Measurements from ENCODE around the gene PLA2G15. TPM values are rescaled to one million over a fixed set of nuclear protein-coding genes. Genes with fewer than 3 reads are reported as not detected.

The PLA2G15 gene
- total RNA-seq, 4 donors from 2014 or later: 20.8 to 40.3 (median 38.4) TPM

DNA sequence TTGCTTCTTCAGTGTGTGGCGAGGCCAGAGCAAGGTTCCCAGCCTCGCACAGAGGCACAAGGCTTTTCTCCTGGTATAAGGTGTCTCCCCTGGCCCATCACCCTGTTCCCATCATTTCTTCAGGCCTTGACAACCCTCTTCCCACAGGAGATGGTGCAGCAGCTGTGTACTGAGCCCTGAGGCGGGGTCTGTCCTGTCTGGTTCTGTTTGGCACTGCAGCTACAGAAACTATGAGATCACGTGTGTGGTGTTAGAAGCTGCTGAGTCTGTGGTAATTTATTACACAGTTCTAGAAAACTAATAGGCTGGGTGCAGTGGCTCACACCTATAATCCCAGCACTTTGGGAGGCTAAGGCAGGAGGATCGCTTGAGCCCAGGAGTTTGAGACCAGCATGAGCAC lies 7.2 kb downstream of the PLA2G15 start:
- TF ChIP-seq POLR2A (IDR thresholded peaks at IDR 0.05) (no peak), CTCF (IDR thresholded peaks at IDR 0.05) (no peak)
- Histone ChIP-seq H3K27ac (no peak overlapping the region), H3K4me1 (peaks cover 7 to 10% of the 10 kb centered on the region in 2 donors), H3K27me3 (no peaks in the 10 kb centered on the region), H3K36me3 (peaks cover 22 to 26% of the 10 kb centered on the region in 2 donors), H3K4me3 (replicated peaks in 1 of 3) (no peak overlapping the region), H3K9me3 (no peaks in the 10 kb centered on the region)
- WGBS, 2 donors: 89 to 98% methylated on average over 5 of the region's 5 CpGs
- intact Hi-C loops (cut with DNase I): no loop called here
- no peak for DNase-seq

DNA sequence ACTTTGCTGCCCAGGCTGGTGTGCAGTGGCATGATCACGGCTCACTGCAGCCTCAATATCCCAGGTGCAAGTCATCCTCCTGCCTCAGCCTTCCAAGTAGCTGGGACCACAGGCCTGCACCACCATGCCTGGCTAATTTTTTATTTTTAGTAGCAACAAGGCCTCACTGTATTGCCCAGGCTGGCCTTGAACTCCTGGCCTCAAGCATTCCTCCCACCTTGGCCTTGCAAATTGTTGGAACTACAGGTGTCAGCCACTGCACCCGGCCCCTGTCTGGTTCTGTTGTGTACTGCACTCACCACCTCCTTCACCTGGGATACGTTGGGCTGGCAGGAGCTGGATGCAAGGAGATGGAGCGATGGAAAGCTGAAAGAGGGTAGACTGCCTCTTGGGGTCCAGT lies 8.5 kb downstream of the PLA2G15 start:
- no peak overlapping the region for H3K4me3 ChIP-seq (replicated peaks in 1 of 3)
- TF ChIP-seq POLR2A (IDR thresholded peaks at IDR 0.05): no peak
- TF ChIP-seq CTCF (IDR thresholded peaks at IDR 0.05): no peak
- no peak for DNase-seq
- no peaks in the 10 kb centered on the region for H3K27me3 ChIP-seq
- intact Hi-C loops (cut with DNase I): no loop called here
- no peaks in the 10 kb centered on the region for H3K9me3 ChIP-seq
- H3K4me1 ChIP-seq: peaks cover 18 to 21% of the 10 kb centered on the region in 2 donors
- H3K36me3 ChIP-seq: peaks cover 22 to 26% of the 10 kb centered on the region in 2 donors
- no peak overlapping the region for H3K27ac ChIP-seq
- 94 to 98% methylated on average over 4 of the region's 4 CpGs for WGBS, 2 donors

DNA sequence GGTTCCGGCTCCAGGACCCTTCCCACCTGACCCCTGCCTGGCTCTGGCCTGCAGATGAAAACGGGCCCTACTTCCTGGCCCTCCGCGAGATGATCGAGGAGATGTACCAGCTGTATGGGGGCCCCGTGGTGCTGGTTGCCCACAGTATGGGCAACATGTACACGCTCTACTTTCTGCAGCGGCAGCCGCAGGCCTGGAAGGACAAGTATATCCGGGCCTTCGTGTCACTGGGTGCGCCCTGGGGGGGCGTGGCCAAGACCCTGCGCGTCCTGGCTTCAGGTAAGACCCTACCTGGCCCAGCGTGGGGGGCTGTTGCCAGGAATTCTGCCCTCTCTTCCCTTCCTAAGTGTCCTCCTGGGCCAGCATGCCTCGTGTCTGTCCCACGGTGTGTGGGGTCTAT lies 10.5 kb downstream of the PLA2G15 start:
- intact Hi-C loops (cut with DNase I): no loop called here
- TF ChIP-seq CTCF (IDR thresholded peaks at IDR 0.05): no peak
- no peak for TF ChIP-seq POLR2A (IDR thresholded peaks at IDR 0.05)
- 91% methylated on average over 5 to 18 of the region's 18 CpGs for WGBS, 2 donors
- peak overlapping the region in 2 of 3 donors; percentile 30 to 81 for H3K27ac ChIP-seq
- H3K27me3 ChIP-seq: no peaks in the 10 kb centered on the region
- H3K4me3 ChIP-seq (replicated peaks in 1 of 3): no peak overlapping the region
- no peak for DNase-seq
- peaks cover 25 to 36% of the 10 kb centered on the region in 2 donors for H3K4me1 ChIP-seq
- no peaks in the 10 kb centered on the region for H3K9me3 ChIP-seq
- peaks cover 24 to 31% of the 10 kb centered on the region in 2 donors for H3K36me3 ChIP-seq

DNA sequence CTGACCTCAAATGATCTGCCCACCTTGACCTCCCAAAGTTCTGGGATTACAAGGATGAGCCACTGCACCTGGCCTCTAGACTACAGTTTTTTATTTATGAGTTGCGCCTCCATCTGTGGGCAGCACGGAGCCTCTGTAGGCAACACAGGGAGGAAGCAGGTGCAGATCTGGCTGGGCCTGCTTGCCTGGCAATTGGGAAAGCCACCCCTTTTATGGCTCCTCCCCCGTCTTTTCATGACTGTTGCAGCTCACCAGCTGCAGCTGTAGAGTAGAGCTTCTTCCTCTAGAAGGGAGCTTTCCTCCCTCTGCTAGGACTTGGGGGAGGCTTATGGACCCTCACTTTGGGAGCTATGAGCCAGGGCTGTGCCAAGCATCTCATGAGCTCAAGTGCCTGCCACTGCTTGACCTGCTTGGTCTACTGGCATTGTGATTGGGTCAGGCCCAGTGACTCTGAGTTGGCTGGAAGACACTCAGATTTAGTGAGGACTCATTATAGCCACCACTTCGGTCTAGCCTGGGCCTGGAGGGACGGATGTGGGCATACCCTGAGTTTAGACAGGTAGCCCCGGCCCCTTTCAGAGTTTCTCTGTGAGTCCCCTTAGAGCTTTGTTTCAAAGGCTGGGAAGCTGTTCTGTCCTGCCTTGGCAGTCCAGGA lies 12.2 kb downstream of the PLA2G15 start:
- no peaks in the 10 kb centered on the region for H3K9me3 ChIP-seq
- no peak for TF ChIP-seq POLR2A (IDR thresholded peaks at IDR 0.05)
- no peak overlapping the region for H3K4me3 ChIP-seq (replicated peaks in 1 of 3)
- peak overlapping the region; percentile 81 to 99 (median 95) for H3K27ac ChIP-seq
- intact Hi-C loops (cut with DNase I): no loop called here
- WGBS, 2 donors: 61 to 68% methylated on average over 4 to 6 of the region's 6 CpGs
- DNase-seq: peak; percentile 64 to 68
- peaks cover 25 to 40% of the 10 kb centered on the region in 2 donors for H3K4me1 ChIP-seq
- peaks cover 23 to 24% of the 10 kb centered on the region in 2 donors for H3K36me3 ChIP-seq
- H3K27me3 ChIP-seq: no peaks in the 10 kb centered on the region

GRCh38 chr16:68257906-68258800 lies 13.0 kb downstream of the PLA2G15 start:
- intact Hi-C loops (cut with DNase I): no loop called here
- Histone ChIP-seq H3K4me1 (peaks cover 25 to 40% of the 10 kb centered on the region in 2 donors), H3K4me3 (replicated peaks in 1 of 3) (no peak overlapping the region), H3K9me3 (no peaks in the 10 kb centered on the region), H3K27me3 (no peaks in the 10 kb centered on the region), H3K36me3 (peaks cover 19 to 24% of the 10 kb centered on the region in 2 donors), H3K27ac (peak overlapping the region; percentile 94 to 99 (median 95))
- WGBS, 2 donors: 40 to 43% methylated on average over 12 to 13 of the region's 13 CpGs
- peak; percentile 99 for DNase-seq
- TF ChIP-seq CTCF (IDR thresholded peaks at IDR 0.05) (no peak), POLR2A (IDR thresholded peaks at IDR 0.05) (peak in 1 of 2 donors; percentile 62)
